Heart left ventricle (tissue), 16 donors: ENCODE measurements around the gene TRIM24. TPM values are rescaled to one million over a fixed set of nuclear protein-coding genes. Genes with fewer than 3 reads are reported as not detected.

ENCODE experiments used
- ATAC-seq, 4 donors: fragments of 200-7000 bp; cut with Tn5 transposase; one replicate each; pipeline ENCODE4 v1.9.1; 2020 to 2022; ENCODE audit warnings: moderate library complexity in 4 of 4, mild to moderate bottlenecking in 3 of 4, moderate number of reproducible peaks in 1 of 4
- DNase-seq, 5 donors: peaks; one replicate each; pipeline ENCODE4 v3.0.0-alpha.2; 2020
- H3K27ac ChIP-seq, 12 donors: fragments of 200-600 bp; sonication (generic) in 4 of 12; one replicate each; pipeline versions ENCODE4 v1.5.0 to v1.8.0; 2016 to 2022; ENCODE audit warnings: mild to moderate bottlenecking in 2 of 12
- H3K27me3 ChIP-seq, 9 donors: fragments of 200-600 bp; sonication (generic) in 2 of 9; one replicate each; pipeline versions ENCODE4 v1.5.1 to v1.8.0; 2016 to 2022; ENCODE audit warnings: mild to moderate bottlenecking in 3 of 9
- H3K36me3 ChIP-seq, 9 donors: fragments of 200-600 bp; sonication (generic) in 2 of 9; one replicate each; pipeline versions ENCODE4 v1.5.0 to v1.8.0; 2018 to 2022; ENCODE audit warnings: mild to moderate bottlenecking in 2 of 9
- H3K4me1 ChIP-seq, 12 donors: fragments of 200-600 bp; sonication (generic) in 4 of 12; one replicate each; pipeline versions ENCODE4 v1.5.0 to v1.8.0; 2016 to 2022; ENCODE audit warnings: mild to moderate bottlenecking in 3 of 12
- H3K4me3 ChIP-seq, 12 donors: fragments of 200-600 bp; sonication (generic) in 4 of 12; one replicate each; pipeline versions ENCODE4 v1.5.0 to v1.8.0; 2017 to 2022; ENCODE audit warnings: mild to moderate bottlenecking in 9 of 12, moderate library complexity in 4 of 12
- H3K9me3 ChIP-seq, 12 donors: fragments of 200-600 bp; sonication (generic) in 4 of 12; one replicate each; pipeline versions ENCODE4 v1.5.0 to v1.8.0; 2016 to 2022; ENCODE audit warnings: mild to moderate bottlenecking in 1 of 12
- POLR2A ChIP-seq, 2 donors: fragments of 450-650 bp; IDR thresholded peaks; one replicate each; pipeline ENCODE4 v1.6.1; 2017; ENCODE audit warnings: antibody characterized with exemption in 2 of 2, mild to moderate bottlenecking in 2 of 2, moderate library complexity in 2 of 2
- WGBS, 4 donors: extraction: QIAGEN DNeasy Blood & Tissue Kit in 2 of 4; methylation state at CpG; one replicate each; pipeline versions ENCODE4 v1.1.5 to v1.1.7; 2013 to 2018; 5-methylcytosine and 5-hydroxymethylcytosine counted together
- intact Hi-C, 10 donors: fragments of 100-400 bp; cut with DNase I; formaldehyde crosslinking; loops; one replicate each; pipeline versions ENCODE4 v1.11.1 to v1.14.2; 2022
- polyA plus RNA-seq, 2 donors: library from polyadenylated mRNA; stranded (reverse); fragments of 200-250 nt; gene quantifications; one replicate each; pipeline ENCODE4 v1.2.3, GENCODE V29; 2013
- total RNA-seq, 9 donors: library from RNA; depleted of rRNA in 2 of 9; stranded (reverse); fragments of >200 nt in 2 of 9; fragmentation: NEBNext Ultra II Directional in 3 of 9; extraction: Animal tissue kit (Norgen Biotek cat#: 25700) in 3 of 9; gene quantifications; one replicate each; pipeline versions ENCODE4 v1.1.0 to v1.2.4, GENCODE V29; 2016 to 2023
- TF ChIP-seq, protein P1 (sequence below), 12 donors: fragments of 200-600 bp; sonication (generic) in 4 of 12; IDR thresholded peaks; one replicate each; pipeline versions ENCODE4 v1.5.0 to v1.8.0; 2018 to 2022; ENCODE audit warnings: antibody characterized with exemption in 12 of 12, mild to moderate bottlenecking in 5 of 12
- donor health status: ischemic (EF 13 %, LVEDD 7.1; RV severe dilation, severe dysfunction).
- donor health status: healthy with polysubstance abuse.
- donor health status: DM: no; HTN: yes; CAD: no.
- donor health status: DM: no; HTN: no; CAD: no.
- donor health status: ischemic (EF 25% LVEDD 6.9; RV normal size, moderate dysfunction).
- donor health status: ischemic (EF 25% LVEDD 5.7; RV mildly dilated, moderate dysfunction).
- donor health status: healthy.
- donor health status: DM: yes; HTN: yes; CAD: no.
- donor health status: ischemic (EF 35%, LVEDD 5.7; RV mildly dilated, moderate dysfunction).
- donor health status: nonischemic (EF 11% LVEDD 7.7; RV severe dilation, severe dysfunction).
- donor health status: DM: yes; HTN: yes; CAD: no.
- donor health status: PGD.
- donor health status: ischemic (EF 29% LVEDD 5.4; RV normal size, mild dysfunction).
- donor health status: nonischemic (EF 23%, LVEDD 6.1; RV moderate dilation, normal function).

Gene TRIM24
- total and polyA plus RNA-seq, 11 donors: 9.0 to 27.2 (median 16.8) TPM

DNA sequence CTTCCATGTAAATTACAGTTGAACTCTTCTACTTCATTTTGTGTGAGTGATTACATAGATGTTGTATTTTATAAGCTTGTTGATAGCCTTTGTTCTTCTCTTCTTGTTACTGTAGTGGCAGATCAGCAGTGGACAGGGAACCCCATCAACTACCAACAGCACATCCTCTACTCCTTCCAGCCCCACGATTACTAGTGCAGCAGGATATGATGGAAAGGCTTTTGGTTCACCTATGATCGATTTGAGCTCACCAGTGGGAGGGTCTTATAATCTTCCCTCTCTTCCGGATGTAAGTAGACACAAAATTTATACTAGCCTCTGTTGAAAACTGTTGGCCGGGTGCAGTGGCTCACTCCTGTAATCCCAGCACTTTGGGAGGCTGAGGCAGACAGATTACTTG is 110.7 kb downstream of the TRIM24 start:
- intact Hi-C loops: no loop called here
- 93 to 100% (median 97%) methylated on average over 4 of the region's 4 CpGs for whole genome bisulfite sequencing, 4 donors
- no peak for TF ChIP-seq POLR2A (IDR thresholded peaks at IDR 0.05)
- TF ChIP-seq, protein P1, sequence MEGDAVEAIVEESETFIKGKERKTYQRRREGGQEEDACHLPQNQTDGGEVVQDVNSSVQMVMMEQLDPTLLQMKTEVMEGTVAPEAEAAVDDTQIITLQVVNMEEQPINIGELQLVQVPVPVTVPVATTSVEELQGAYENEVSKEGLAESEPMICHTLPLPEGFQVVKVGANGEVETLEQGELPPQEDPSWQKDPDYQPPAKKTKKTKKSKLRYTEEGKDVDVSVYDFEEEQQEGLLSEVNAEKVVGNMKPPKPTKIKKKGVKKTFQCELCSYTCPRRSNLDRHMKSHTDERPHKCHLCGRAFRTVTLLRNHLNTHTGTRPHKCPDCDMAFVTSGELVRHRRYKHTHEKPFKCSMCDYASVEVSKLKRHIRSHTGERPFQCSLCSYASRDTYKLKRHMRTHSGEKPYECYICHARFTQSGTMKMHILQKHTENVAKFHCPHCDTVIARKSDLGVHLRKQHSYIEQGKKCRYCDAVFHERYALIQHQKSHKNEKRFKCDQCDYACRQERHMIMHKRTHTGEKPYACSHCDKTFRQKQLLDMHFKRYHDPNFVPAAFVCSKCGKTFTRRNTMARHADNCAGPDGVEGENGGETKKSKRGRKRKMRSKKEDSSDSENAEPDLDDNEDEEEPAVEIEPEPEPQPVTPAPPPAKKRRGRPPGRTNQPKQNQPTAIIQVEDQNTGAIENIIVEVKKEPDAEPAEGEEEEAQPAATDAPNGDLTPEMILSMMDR (IDR thresholded peaks at IDR 0.05): no peak
- no peak for DNase-seq
- peaks cover 0 to 96% (median 82%) of the 10 kb centered on the region in 9 donors for H3K36me3 ChIP-seq
- peaks cover 0 to 17% (median 8%) of the 10 kb centered on the region in 12 donors for H3K9me3 ChIP-seq
- ATAC-seq: no peak
- H3K4me1 ChIP-seq: no peaks in the 10 kb centered on the region
- H3K4me3 ChIP-seq: no peak overlapping the region
- no peaks in the 10 kb centered on the region for H3K27me3 ChIP-seq
- H3K27ac ChIP-seq: no peak overlapping the region

DNA sequence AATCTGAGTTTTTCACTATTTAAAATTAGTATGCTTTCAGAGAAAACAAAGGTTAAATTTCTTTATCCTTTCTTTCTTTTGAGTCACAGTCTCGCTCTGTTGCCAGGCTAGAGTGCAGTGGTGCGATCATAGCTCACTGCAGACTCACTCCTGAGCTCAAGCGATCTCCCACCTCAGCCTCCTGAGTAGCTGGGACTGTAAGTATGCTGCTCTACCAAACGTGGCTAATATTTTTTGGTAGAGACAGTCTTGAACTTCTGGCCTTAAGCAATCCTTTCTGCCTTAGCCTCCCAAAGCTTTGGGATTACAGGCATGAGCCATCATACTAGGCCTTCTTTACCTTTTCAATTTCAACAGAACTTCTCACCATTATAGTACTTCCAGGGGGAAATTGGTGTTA is 113.7 kb downstream of the TRIM24 start:
- Histone ChIP-seq H3K27ac (no peak overlapping the region), H3K4me1 (no peaks in the 10 kb centered on the region), H3K9me3 (no peaks in the 10 kb centered on the region), H3K36me3 (peaks cover 0 to 96% (median 71%) of the 10 kb centered on the region in 9 donors), H3K27me3 (no peaks in the 10 kb centered on the region), H3K4me3 (no peak overlapping the region)
- TF ChIP-seq, protein P1 (IDR thresholded peaks at IDR 0.05): no peak
- no peak for TF ChIP-seq POLR2A (IDR thresholded peaks at IDR 0.05)
- intact Hi-C loops: no loop called here
- WGBS, 4 donors: 66 to 90% (median 85%) methylated on average over 4 of the region's 4 CpGs
- no peak for ATAC-seq
- DNase-seq: no peak

DNA sequence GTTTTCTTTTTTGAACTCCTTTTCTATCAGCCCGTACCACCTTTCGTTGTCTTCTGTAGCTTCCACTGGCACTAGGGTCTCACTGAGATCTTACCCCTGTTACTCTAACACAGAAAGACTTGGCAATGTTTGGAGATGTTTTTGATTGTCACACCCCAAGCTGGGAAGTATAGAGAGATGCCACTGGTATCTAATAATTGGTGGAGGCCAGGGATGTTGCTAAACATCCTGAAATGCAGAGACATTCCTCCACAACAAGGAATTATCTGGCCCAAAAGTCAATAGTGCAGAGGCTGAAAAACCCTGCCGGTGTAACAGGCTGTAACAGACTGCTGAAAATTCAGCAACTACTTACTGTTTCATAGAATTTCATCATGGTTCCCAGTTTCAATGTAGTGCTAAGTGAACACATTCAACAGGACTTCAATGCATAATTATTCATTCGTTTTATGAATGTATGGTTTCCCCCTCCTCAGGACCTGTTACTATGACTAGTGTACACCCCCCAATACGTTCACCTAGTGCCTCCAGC is 115.9 kb downstream of the TRIM24 start:
- H3K4me1 ChIP-seq: no peaks in the 10 kb centered on the region
- 96 to 99% (median 97%) methylated on average over 5 of the region's 5 CpGs for WGBS, 4 donors
- no peak for TF ChIP-seq POLR2A (IDR thresholded peaks at IDR 0.05)
- TF ChIP-seq, protein P1 (IDR thresholded peaks at IDR 0.05): no peak
- no peak overlapping the region for H3K4me3 ChIP-seq
- H3K9me3 ChIP-seq: no peaks in the 10 kb centered on the region
- ATAC-seq: no peak
- H3K27me3 ChIP-seq: no peaks in the 10 kb centered on the region
- no peak overlapping the region for H3K27ac ChIP-seq
- H3K36me3 ChIP-seq: peaks cover 0 to 96% (median 71%) of the 10 kb centered on the region in 9 donors
- no peak for DNase-seq
- intact Hi-C loops: no loop called here

DNA sequence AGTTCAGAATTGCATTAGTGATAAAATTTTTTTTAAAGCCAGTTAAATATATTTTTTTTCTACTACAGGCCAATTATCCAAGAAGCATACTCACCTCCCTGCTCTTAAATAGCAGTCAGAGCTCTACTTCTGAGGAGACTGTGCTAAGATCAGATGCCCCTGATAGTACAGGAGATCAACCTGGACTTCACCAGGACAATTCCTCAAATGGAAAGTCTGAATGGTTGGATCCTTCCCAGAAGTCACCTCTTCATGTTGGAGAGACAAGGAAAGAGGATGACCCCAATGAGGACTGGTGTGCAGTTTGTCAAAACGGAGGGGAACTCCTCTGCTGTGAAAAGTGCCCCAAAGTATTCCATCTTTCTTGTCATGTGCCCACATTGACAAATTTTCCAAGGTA is 119.1 kb downstream of the TRIM24 start:
- no peaks in the 10 kb centered on the region for H3K4me1 ChIP-seq
- intact Hi-C loops: no loop called here
- H3K36me3 ChIP-seq: peaks cover 0 to 92% (median 68%) of the 10 kb centered on the region in 9 donors
- no peak for DNase-seq
- H3K27ac ChIP-seq: no peak overlapping the region
- no peaks in the 10 kb centered on the region for H3K27me3 ChIP-seq
- no peak for ATAC-seq
- TF ChIP-seq, protein P1 (IDR thresholded peaks at IDR 0.05): no peak
- TF ChIP-seq POLR2A (IDR thresholded peaks at IDR 0.05): no peak
- H3K4me3 ChIP-seq: no peak overlapping the region
- 90 to 100% (median 94%) methylated on average over 1 of the region's 1 CpG for WGBS, 4 donors
- H3K9me3 ChIP-seq: no peaks in the 10 kb centered on the region
